ENCODE measurements around the gene CCPG1.
A peak's percentile ranks its signal among the peaks of the same experiment; 100 is the strongest.

Gene CCPG1

DNA sequence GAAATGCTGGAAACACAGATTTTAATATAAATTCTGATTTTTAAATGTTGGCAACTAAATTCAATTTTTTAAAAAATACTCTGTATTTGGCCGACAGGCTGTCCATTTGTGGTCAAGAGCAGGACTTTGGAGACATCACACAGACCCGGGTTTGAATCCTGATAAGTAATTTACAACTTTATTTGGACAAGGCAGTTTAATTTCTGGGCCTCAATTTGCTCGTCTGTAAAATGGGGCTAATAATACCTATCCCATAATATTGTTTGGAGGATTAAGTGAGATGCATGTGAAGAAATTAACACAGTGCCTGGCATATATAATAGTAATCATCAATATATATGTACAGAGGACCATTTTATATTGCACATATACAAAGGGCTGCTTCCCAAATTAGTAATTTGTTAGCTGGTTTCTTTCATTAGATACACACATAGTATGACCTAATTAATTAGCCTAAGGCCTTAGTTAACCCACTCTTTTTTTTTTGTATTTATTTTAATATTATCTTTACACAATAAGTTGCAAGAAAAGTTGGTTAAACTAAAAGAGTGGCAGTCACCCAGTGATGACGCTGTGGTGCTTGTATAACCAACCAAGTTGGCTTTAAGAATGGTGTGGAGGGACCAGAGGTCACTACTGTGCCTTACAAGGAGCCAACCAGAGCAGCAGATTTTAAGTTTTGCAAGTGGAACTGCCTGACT lies 88.5 kb downstream of the CCPG1 start:
- no peak for DNase-seq (ENCODE audit: low read depth)

DNA sequence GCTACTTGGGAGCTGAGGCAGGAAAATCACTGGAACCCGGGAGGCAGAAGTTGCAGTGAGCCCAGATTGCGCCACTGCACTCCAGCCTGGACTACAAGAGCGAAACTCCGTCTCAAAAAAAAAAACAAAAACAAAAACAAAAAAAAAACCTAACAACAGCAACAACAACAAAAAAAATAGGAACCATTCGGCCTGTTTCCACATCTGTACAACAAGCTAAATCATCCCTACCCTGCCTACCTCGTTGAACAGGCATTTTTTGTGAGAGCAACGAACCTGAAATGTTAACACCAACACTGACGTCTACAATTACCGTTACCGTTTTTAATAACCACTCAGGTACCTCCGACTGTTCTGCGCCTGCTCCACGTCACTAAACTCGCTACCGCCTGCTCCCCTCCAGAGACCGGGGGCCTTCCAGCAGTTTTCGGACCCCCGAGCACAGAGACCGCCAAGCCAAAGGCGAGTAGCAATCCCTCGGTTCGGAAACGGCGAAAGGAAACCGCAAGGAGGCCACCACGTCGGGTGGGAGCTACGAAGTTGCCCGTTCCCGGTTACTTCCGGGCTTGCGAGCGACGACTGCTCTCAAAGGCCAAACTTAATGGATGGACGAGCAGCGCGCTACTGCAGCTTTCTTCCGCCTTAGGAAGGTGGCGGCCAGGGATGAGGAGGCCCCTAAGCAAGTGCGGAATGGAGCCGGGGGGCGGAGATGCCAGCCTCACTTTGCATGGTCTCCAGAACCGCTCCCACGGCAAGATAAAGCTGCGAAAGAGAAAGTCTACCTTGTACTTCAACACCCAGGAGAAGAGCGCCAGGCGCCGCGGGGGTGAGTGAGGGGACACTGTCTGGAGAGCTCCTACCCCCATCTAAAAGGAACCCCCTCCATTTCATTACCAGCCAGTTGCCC lies 89.3 kb downstream of the CCPG1 start, which contains the start of the genes PIGB and PIGBOS1:
Gene PIGB, plus strand, starts transcription at position 635 of the 907 bp plus-strand sequence. Its CDS starts 29 bp downstream, at position 664.
Gene PIGBOS1, minus strand, starts transcription at position 536 of the 907 bp plus-strand sequence. CDS start 1,331 bp downstream, outside the sequence.
- DNase-seq (ENCODE audit: low read depth) = peak; percentile 91
